Skeletal muscle tissue (tissue), 4 donors: ENCODE measurements around the gene ESR2. TPM values are rescaled to one million over a fixed set of nuclear protein-coding genes. Genes with fewer than 3 reads are reported as not detected.
"Not testable (repeated sequence)": the region's sequence is repeated elsewhere in the genome, so short reads cannot be mapped to it uniquely, and the experiment has no call there.

Experiments
- H3K27ac ChIP-seq: one replicate; pipeline ENCODE4 v1.7.0; 2013; ENCODE audit warnings: mild to moderate bottlenecking, low read depth, low read length, inconsistent platforms
- H3K27me3 ChIP-seq, 3 donors: one replicate each; pipeline ENCODE4 v1.7.0; 2013; ENCODE audit warnings: low read length in 3 of 3; ENCODE audit not compliant: control insufficient read depth in 3 of 3, insufficient read depth in 3 of 3
- H3K36me3 ChIP-seq, 3 donors: one replicate each; pipeline ENCODE4 v1.7.0; 2013; ENCODE audit warnings: low read length in 3 of 3; ENCODE audit not compliant: control insufficient read depth in 3 of 3, insufficient read depth in 3 of 3
- H3K4me1 ChIP-seq, 3 donors: one replicate each; pipeline ENCODE4 v1.7.0; 2013; ENCODE audit warnings: low read length in 3 of 3, mild to moderate bottlenecking in 3 of 3; ENCODE audit not compliant: control insufficient read depth in 3 of 3, insufficient read depth in 3 of 3
- H3K4me3 ChIP-seq, 3 donors: one replicate each; pipeline ENCODE4 v1.7.0; 2013; ENCODE audit warnings: low read length in 3 of 3
- H3K9ac ChIP-seq, 3 donors: one replicate each; pipeline ENCODE4 v1.7.0; 2013; ENCODE audit warnings: low read length in 3 of 3, mild to moderate bottlenecking in 3 of 3, moderate library complexity in 2 of 3, low read depth in 1 of 3
- H3K9me3 ChIP-seq, 3 donors: one replicate each; pipeline ENCODE4 v1.7.0; 2013; ENCODE audit warnings: low read length in 3 of 3; ENCODE audit not compliant: control insufficient read depth in 3 of 3
- total RNA-seq: library from RNA; depleted of rRNA; stranded (reverse); fragments of >200 nt; gene quantifications from one replicate; pipeline ENCODE4 v1.2.3, GENCODE V29; 2014
- donor health status: Osteomylitis.

Gene ESR2
- total RNA-seq, 1 donor from 2014 or later = 1.0 TPM

DNA sequence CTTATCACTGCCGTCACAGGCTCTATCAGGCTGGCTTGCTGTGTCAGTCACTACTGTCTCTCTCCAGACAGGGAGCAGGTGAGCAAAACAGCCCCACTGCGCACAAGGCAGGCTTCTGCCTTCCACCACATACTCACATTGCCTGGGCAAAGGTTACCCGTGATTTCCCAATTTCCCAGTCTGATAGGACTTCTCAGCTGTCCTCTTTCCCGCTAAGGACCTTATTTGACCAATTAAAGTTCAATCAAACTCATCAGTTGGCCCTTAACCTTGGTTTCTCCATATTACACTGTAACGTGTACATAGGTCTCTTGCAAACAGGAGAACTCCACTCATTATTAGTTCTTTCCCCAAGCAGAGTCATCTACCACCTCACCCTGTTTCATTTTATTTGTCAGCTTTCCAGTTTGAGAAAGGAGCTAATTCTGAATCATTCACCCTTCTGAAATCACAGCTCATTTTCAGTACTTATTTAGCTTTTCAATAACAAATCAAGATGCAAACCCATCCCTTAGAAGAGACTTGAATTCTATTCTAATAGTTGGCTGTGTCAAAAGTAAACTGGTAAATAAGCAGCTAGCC lies 170.8 kb downstream of the ESR2 start:
- Histone ChIP-seq H3K9me3 (no peaks in the 10 kb centered on the region), H3K36me3 (peaks cover 24 to 53% (median 42%) of the 10 kb centered on the region in 3 donors)

GRCh38 chr14:64119980-64120379 lies 174.2 kb downstream of the ESR2 start:
- Histone ChIP-seq H3K27ac (no peak overlapping the region), H3K36me3 (peaks cover 10 to 30% (median 30%) of the 10 kb centered on the region in 3 donors), H3K27me3 (no peaks in the 10 kb centered on the region), H3K9me3 (no peaks in the 10 kb centered on the region), H3K4me3 (no peak overlapping the region), H3K9ac (no peak overlapping the region), H3K4me1 (peaks cover 6 to 11% (median 11%) of the 10 kb centered on the region in 3 donors)

More for the DNA sequence above, 170.8 kb downstream of the ESR2 start:
- Histone ChIP-seq H3K4me1 (peaks cover 5 to 7% (median 5%) of the 10 kb centered on the region in 3 donors), H3K9ac (no peak overlapping the region), H3K27me3 (no peaks in the 10 kb centered on the region), H3K27ac (no peak overlapping the region), H3K4me3 (no peak overlapping the region)

DNA sequence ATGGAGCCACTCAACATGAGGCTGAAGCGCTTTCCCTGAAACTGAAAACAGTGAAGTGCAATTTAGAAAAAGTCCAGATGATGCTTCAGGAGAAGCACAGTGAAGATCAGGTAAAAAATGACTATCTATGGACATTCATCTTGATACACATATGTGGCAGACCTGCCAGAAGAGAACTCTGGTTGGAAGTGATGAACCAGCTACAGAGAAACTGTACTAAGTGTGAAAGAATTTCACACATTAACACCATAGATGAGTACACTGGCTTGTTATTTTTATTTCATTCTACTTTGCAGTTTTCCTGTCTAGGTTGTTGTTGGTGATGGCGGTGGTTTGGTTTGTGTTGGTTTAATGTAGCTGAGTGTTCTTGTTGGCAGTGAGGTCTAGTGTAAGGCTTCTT lies 174.7 kb downstream of the ESR2 start:
- Histone ChIP-seq H3K27ac (peak overlapping the region; percentile 87), H3K27me3 (no peaks in the 10 kb centered on the region), H3K36me3 (peaks cover 10 to 31% (median 27%) of the 10 kb centered on the region in 3 donors), H3K9me3 (no peaks in the 10 kb centered on the region), H3K4me1 (peaks cover 11 to 16% (median 12%) of the 10 kb centered on the region in 3 donors), H3K4me3 (no peak overlapping the region), H3K9ac (no peak overlapping the region)

DNA sequence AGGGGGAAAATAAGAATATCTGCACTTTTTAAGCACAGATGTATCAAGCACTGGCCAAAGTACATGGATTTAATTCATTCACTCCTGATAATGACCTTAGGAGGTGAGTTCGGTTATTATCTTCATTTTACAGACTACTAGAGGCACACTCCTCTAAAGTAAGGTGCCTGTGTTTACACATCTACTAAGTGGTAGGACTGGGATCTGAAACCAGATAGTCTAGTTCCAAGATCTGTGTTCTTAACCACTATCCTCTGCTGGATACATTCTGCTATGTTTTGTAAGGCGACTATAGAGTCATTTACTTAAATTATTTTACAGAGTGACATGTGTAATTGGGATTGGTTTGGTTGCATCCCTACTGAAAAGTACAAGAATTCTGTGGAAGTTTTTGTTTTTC lies 175.3 kb downstream of the ESR2 start:
- H3K36me3 ChIP-seq = peaks cover 10 to 31% (median 24%) of the 10 kb centered on the region in 3 donors

GRCh38 chr14:64118403-64118742 lies 175.8 kb downstream of the ESR2 start:
- not testable (repeated sequence) for H3K9me3 ChIP-seq, H3K27me3 ChIP-seq
- peak overlapping the region in 2 of 3 donors; percentile 20 to 51 for H3K9ac ChIP-seq
- peaks cover 18 to 23% (median 19%) of the 10 kb centered on the region in 3 donors for H3K4me1 ChIP-seq
- H3K27ac ChIP-seq = peak overlapping the region; percentile 87
- H3K36me3 ChIP-seq = peaks cover 10 to 28% (median 21%) of the 10 kb centered on the region in 3 donors
- peak overlapping the region in 2 of 3 donors; percentile 14 to 38 for H3K4me3 ChIP-seq

More for the DNA sequence above, 175.3 kb downstream of the ESR2 start:
- H3K27me3 ChIP-seq = no peaks in the 10 kb centered on the region
- peak overlapping the region; percentile 87 for H3K27ac ChIP-seq
- H3K9ac ChIP-seq = no peak overlapping the region
- H3K9me3 ChIP-seq = no peaks in the 10 kb centered on the region
- no peak overlapping the region for H3K4me3 ChIP-seq
- H3K4me1 ChIP-seq = peaks cover 16 to 22% (median 18%) of the 10 kb centered on the region in 3 donors

GRCh38 chr14:64117671-64118402 lies 176.3 kb downstream of the ESR2 start:
- Histone ChIP-seq H3K4me1 (peaks cover 18 to 23% (median 21%) of the 10 kb centered on the region in 3 donors), H3K36me3 (peaks cover 6 to 22% (median 16%) of the 10 kb centered on the region in 3 donors), H3K9ac (peak overlapping the region in 2 of 3 donors; percentile 20 to 51), H3K9me3 (no peaks in the 10 kb centered on the region), H3K4me3 (peak overlapping the region in 2 of 3 donors; percentile 38), H3K27me3 (no peaks in the 10 kb centered on the region), H3K27ac (peak overlapping the region; percentile 87)

DNA sequence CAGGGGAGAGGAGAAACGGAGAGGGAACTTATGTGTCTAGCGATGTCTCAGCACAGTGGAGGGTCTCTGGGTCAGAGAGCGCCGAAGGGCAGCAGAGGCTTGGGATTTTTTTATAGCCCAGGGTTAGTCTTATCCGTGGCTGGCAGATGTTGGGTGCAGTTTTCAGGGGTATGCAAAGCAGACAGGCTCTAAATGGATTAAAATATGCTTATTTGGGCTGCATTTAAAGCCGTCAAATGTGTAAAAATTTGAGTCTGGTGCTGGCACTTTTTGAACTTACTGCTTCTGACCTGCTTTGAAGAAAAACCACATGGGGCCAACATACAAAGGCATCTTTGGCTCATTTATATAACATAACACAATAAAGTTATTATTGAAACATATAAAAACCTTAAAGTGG lies 178.8 kb downstream of the ESR2 start:
- Histone ChIP-seq H3K9ac (peak overlapping the region; percentile 17 to 40 (median 38)), H3K4me1 (peaks cover 18 to 23% (median 21%) of the 10 kb centered on the region in 3 donors), H3K27ac (peak overlapping the region; percentile 91), H3K9me3 (no peaks in the 10 kb centered on the region), H3K36me3 (peaks cover 3 to 11% (median 3%) of the 10 kb centered on the region in 3 donors), H3K4me3 (peak overlapping the region in 1 of 3 donors; percentile 51), H3K27me3 (no peaks in the 10 kb centered on the region)

- Histone ChIP-seq H3K9me3 (no peaks in the 10 kb centered on the region), H3K36me3 (peaks cover 3 to 11% (median 3%) of the 10 kb centered on the region in 3 donors), H3K4me1 (peaks cover 18 to 23% (median 21%) of the 10 kb centered on the region in 3 donors), H3K27me3 (no peaks in the 10 kb centered on the region), H3K27ac (peak overlapping the region; percentile 91), H3K4me3 (peak overlapping the region in 1 of 3 donors; percentile 51), H3K9ac (peak overlapping the region; percentile 38 to 81 (median 40))
Measured at GRCh38 chr14:64114796-64115195, 179.4 kb downstream of the ESR2 start.

DNA sequence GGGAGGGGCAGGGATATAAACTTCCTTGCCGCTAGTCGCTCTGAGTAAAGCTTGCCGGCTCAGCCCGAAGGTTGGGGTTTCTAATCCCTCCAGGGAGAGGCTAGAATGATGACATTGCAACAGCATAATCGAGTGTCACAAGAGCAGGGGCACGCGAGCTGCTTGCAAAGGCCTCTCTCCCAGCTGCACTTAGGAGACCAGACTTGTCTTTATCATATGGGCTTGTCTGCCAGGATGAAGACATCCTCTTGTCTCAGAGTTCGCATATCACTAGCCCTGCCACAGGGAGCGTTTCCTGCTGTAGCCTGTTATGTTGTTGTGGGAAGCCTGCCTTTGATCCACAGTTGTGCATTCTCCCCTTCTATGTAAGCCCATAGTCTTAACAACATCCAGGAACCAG lies 180.0 kb downstream of the ESR2 start:
- H3K36me3 ChIP-seq = peaks cover 0 to 7% (median 0%) of the 10 kb centered on the region in 3 donors
- H3K4me1 ChIP-seq = peaks cover 18 to 21% (median 20%) of the 10 kb centered on the region in 3 donors
- H3K27ac ChIP-seq = peak overlapping the region; percentile 91
- H3K27me3 ChIP-seq = no peaks in the 10 kb centered on the region
- peak overlapping the region; percentile 44 to 64 (median 51) for H3K4me3 ChIP-seq
- no peaks in the 10 kb centered on the region for H3K9me3 ChIP-seq
- H3K9ac ChIP-seq = peak overlapping the region; percentile 23 to 81 (median 23)
